H1 (cell line): ENCODE results near the gene PUDP. TPM values are rescaled to one million over a fixed set of nuclear protein-coding genes. Genes with fewer than 3 reads are reported as not detected.

ENCODE experiments used
- CTCF ChIA-PET: fragments of 300-600 bp; sonication (Branson Sonifier 250); formaldehyde crosslinking; loops from one replicate; lab custom pipeline; 2021; ENCODE audit not compliant: partially characterized antibody; lab: Charles Lee
- POLR2A ChIA-PET: fragments of 300-600 bp; sonication (Branson Sonifier 250); formaldehyde crosslinking; loops from one replicate; lab custom pipeline; 2021; ENCODE audit warnings: inconsistent platforms; ENCODE audit not compliant: partially characterized antibody; lab: Charles Lee
- DNase-seq, 2 experiments: peaks; one replicate each; pipeline versions ENCODE4 v3.0.0 to v3.0.0-alpha.2; 2010 to 2022; ENCODE audit warnings: low spot score in 2 of 2, low read depth in 1 of 2, mixed read lengths in 1 of 2
- FAIRE-seq: peaks from 2 replicates; lab custom pipeline; 2011; peaks lifted over from hg19 to GRCh38; lab: Jason Lieb, UNC
- H2AFZ ChIP-seq: 2 replicates; pipeline ENCODE4 v1.8.1; 2012; ENCODE audit warnings: low read length, inconsistent platforms
- H2AK5ac ChIP-seq: 2 replicates; pipeline ENCODE4 v1.6.1; 2013; ENCODE audit warnings: low read depth, low read length
- H2BK120ac ChIP-seq: replicated peaks from 2 replicates; pipeline ENCODE3; 2013; ENCODE audit warnings: low read depth, low read length, inconsistent platforms
- H2BK12ac ChIP-seq: 2 replicates; pipeline ENCODE4 v1.6.1; 2013; ENCODE audit warnings: low read depth, low read length
- H2BK15ac ChIP-seq: 2 replicates; pipeline ENCODE4 v1.6.1; 2013; ENCODE audit warnings: low read length
- H2BK20ac ChIP-seq: 2 replicates; pipeline ENCODE4 v1.6.1; 2013; ENCODE audit warnings: low read length
- H2BK5ac ChIP-seq: 2 replicates; pipeline ENCODE4 v1.6.1; 2013; ENCODE audit warnings: low read depth, low read length
- H3K14ac ChIP-seq: 2 replicates; pipeline ENCODE4 v1.6.1; 2013; ENCODE audit warnings: inconsistent platforms; ENCODE audit not compliant: insufficient read length
- H3K18ac ChIP-seq: 2 replicates; pipeline ENCODE4 v1.6.1; 2013; ENCODE audit warnings: low read length; ENCODE audit errors: extremely low read depth
- H3K23ac ChIP-seq: 2 replicates; pipeline ENCODE4 v1.6.1; 2013; ENCODE audit warnings: inconsistent platforms; ENCODE audit not compliant: insufficient read length
- H3K23me2 ChIP-seq: 2 replicates; pipeline ENCODE4 v1.6.1; 2013; ENCODE audit warnings: low read depth, low read length
- H3K27ac ChIP-seq: 2 replicates; pipeline ENCODE4 v1.6.1; 2011; ENCODE audit warnings: low read depth, low read length, inconsistent platforms
- H3K27me3 ChIP-seq, 4 experiments: replicated peaks in 1 of 4; 1 replicate in 1 of 4; 2 replicates in 3 of 4; pipeline versions ENCODE4 v1.6.1 to v1.8.1; 2011 to 2013; ENCODE audit warnings: low read length in 3 of 4, mild to moderate bottlenecking in 3 of 4, inconsistent platforms in 2 of 4, mixed read lengths in 2 of 4, moderate library complexity in 1 of 4; ENCODE audit not compliant: control insufficient read depth in 3 of 4, insufficient read depth in 3 of 4; ENCODE audit errors: extremely low read depth in 1 of 4
- H3K36me3 ChIP-seq, 4 experiments: 2 replicates each; pipeline versions ENCODE4 v1.6.1 to v1.8.1; 2011 to 2013; ENCODE audit warnings: mild to moderate bottlenecking in 4 of 4, low read length in 3 of 4, moderate library complexity in 2 of 4, control low read depth in 1 of 4, inconsistent platforms in 1 of 4; ENCODE audit not compliant: insufficient read depth in 4 of 4, control insufficient read depth in 2 of 4
- H3K4ac ChIP-seq: replicated peaks from 2 replicates; pipeline ENCODE3; 2013; ENCODE audit warnings: low read length, low read depth, mixed read lengths, inconsistent platforms; ENCODE audit not compliant: insufficient read length
- H3K4me1 ChIP-seq, 4 experiments: replicated peaks in 1 of 4; 1 replicate in 1 of 4; 2 replicates in 3 of 4; pipeline versions ENCODE4 v1.6.1 to v1.8.1; 2011 to 2013; ENCODE audit warnings: low read length in 3 of 4, inconsistent platforms in 2 of 4, mixed read lengths in 1 of 4; ENCODE audit not compliant: insufficient read depth in 4 of 4, control insufficient read depth in 3 of 4
- H3K4me2 ChIP-seq, 2 experiments: 2 replicates each; pipeline versions ENCODE4 v1.6.1 to v1.8.1; 2011 to 2013; ENCODE audit warnings: low read depth in 2 of 2, low read length in 2 of 2, control low read depth in 1 of 2, inconsistent platforms in 1 of 2, mild to moderate bottlenecking in 1 of 2; ENCODE audit not compliant: insufficient read depth in 1 of 2
- H3K4me3 ChIP-seq, 4 experiments: fragments of 200-600, 300-600 bp in 1 of 4; sonication (generic), shearing (Covaris generic), sonication (Bioruptor Twin) in 1 of 4; 2 replicates each; pipeline versions ENCODE4 v1.5.1 to v1.8.1; 2011 to 2016; ENCODE audit warnings: low read length in 4 of 4, low read depth in 3 of 4, control low read depth in 2 of 4, inconsistent platforms in 2 of 4, mild to moderate bottlenecking in 2 of 4, mixed read lengths in 1 of 4, moderate library complexity in 1 of 4; ENCODE audit not compliant: insufficient read depth in 2 of 4; ENCODE audit errors: extremely low read depth in 1 of 4
- H3K56ac ChIP-seq: replicated peaks from 2 replicates; pipeline ENCODE3; 2013; ENCODE audit warnings: low read depth, mild to moderate bottlenecking, mixed read lengths, low read length, inconsistent platforms; ENCODE audit not compliant: insufficient read length
- H3K79me1 ChIP-seq: 2 replicates; pipeline ENCODE4 v1.6.1; 2013; ENCODE audit warnings: low read depth, low read length, control low read depth
- H3K79me2 ChIP-seq, 2 experiments: 2 replicates each; pipeline versions ENCODE4 v1.6.1 to v1.8.1; 2012 to 2013; ENCODE audit warnings: low read length in 2 of 2, mild to moderate bottlenecking in 2 of 2, inconsistent platforms in 1 of 2; ENCODE audit not compliant: insufficient read depth in 2 of 2, control insufficient read depth in 1 of 2
- H3K9ac ChIP-seq, 4 experiments: replicated peaks in 1 of 4; 1 replicate in 1 of 4; 2 replicates in 3 of 4; pipeline versions ENCODE4 v1.6.1 to v1.8.1; 2011 to 2013; ENCODE audit warnings: low read depth in 3 of 4, low read length in 3 of 4, control low read depth in 2 of 4, mild to moderate bottlenecking in 2 of 4, moderate library complexity in 2 of 4, inconsistent platforms in 1 of 4; ENCODE audit errors: extremely low read depth in 1 of 4
- H3K9me3 ChIP-seq, 2 experiments: 2 replicates each; pipeline versions ENCODE4 v1.6.1 to v1.8.1; 2012 to 2013; ENCODE audit warnings: mild to moderate bottlenecking in 2 of 2, moderate library complexity in 2 of 2, control low read depth in 1 of 2, inconsistent platforms in 1 of 2, low read depth in 1 of 2, low read length in 1 of 2, mixed read lengths in 1 of 2; ENCODE audit not compliant: insufficient read depth in 2 of 2
- H4K20me1 ChIP-seq, 2 experiments: replicated peaks in 1 of 2; 2 replicates each; pipeline versions ENCODE3 to v1.8.1; 2011 to 2013; ENCODE audit warnings: inconsistent platforms in 2 of 2, low read length in 2 of 2, mild to moderate bottlenecking in 1 of 2; ENCODE audit not compliant: insufficient read depth in 2 of 2, control insufficient read depth in 1 of 2
- H4K5ac ChIP-seq: 2 replicates; pipeline ENCODE4 v1.6.1; 2013; ENCODE audit warnings: low read length, low read depth, mixed read lengths, inconsistent platforms; ENCODE audit not compliant: insufficient read length
- H4K8ac ChIP-seq: 2 replicates; pipeline ENCODE4 v1.8.0; 2013; ENCODE audit warnings: mild to moderate bottlenecking, moderate library complexity, low read length, inconsistent platforms; ENCODE audit not compliant: insufficient read depth; ENCODE audit errors: extremely low read depth
- H4K91ac ChIP-seq: replicated peaks from 2 replicates; pipeline ENCODE3; 2013; ENCODE audit warnings: low read length, mixed read lengths, inconsistent platforms; ENCODE audit not compliant: insufficient read length
- BACH1 ChIP-seq: IDR thresholded peaks from 2 replicates; pipeline ENCODE4 v1.6.1; 2012; ENCODE audit warnings: low read length, improper control_type of control experiment
- CBX5 ChIP-seq: fragments of 300-800, 300-1000 bp; sonication (generic); IDR thresholded peaks from 2 replicates; pipeline ENCODE4 v1.7.1; 2016; ENCODE audit warnings: antibody characterized with exemption, low read length, low read depth
- HDAC6 ChIP-seq: IDR thresholded peaks from one replicate; pipeline ENCODE4 v1.7.1; 2012; ENCODE audit warnings: low read depth, mild to moderate bottlenecking, inconsistent platforms, low read length, moderate library complexity
- MAX ChIP-seq: IDR thresholded peaks from 2 replicates; pipeline ENCODE4 v1.6.1; 2012; ENCODE audit warnings: inconsistent platforms
- WGBS, 2 experiments: shearing (Covaris generic) in 1 of 2; methylation state at CpG; one replicate each; pipeline versions ENCODE4 v1.1.6 to v1.1.7; 2013 to 2015; ENCODE audit warnings: low lambda C conversion rate in 2 of 2, mixed read lengths in 2 of 2, inconsistent platforms in 1 of 2, low coverage in 1 of 2, missing lambda C conversion rate in 1 of 2; ENCODE audit not compliant: insufficient replicate concordance in 2 of 2, insufficient coverage in 1 of 2, insufficient read length in 1 of 2; ENCODE audit errors: extremely low coverage in 1 of 2, missing lambda C conversion rate in 1 of 2; 5-methylcytosine and 5-hydroxymethylcytosine counted together
- polyA plus RNA-seq, 7 experiments: library from polyadenylated mRNA; depleted of rRNA in 3 of 7; stranded (reverse) in 5 of 7; unstranded in 2 of 7; fragments of >200 nt in 5 of 7; fragments of 200-250 nt in 2 of 7; gene quantifications; 1 replicate in 5 of 7; 2 replicates in 1 of 7; 4 replicates in 1 of 7; pipeline versions ENCODE4 v1.2.1 to v1.2.3, GENCODE V29; 2011 to 2013; ENCODE audit warnings: missing spikeins in 2 of 7, mixed read lengths in 2 of 7
- total RNA-seq: library from RNA; stranded (reverse); fragmentation: NEBNext Ultra II Directional; extraction: Animal tissue kit (Norgen Biotek cat#: 25700); gene quantifications from 2 replicates; pipeline ENCODE4 v1.2.1, GENCODE V29; 2021

Gene PUDP
- total and polyA plus RNA-seq, 2 of the 8 experiments (the other 6 are each of a cell fraction or from before 2014, with no cell fraction given) = 27.2 to 30.2 TPM

GRCh38 chrX:7133050-7133440, 14.9 kb downstream of the PUDP start:
- ChIA-PET CTCF (interaction anchor here (1.1 to 1.5 kb wide), 4 partner anchors 12 to 44 kb away, joined by 3 to 5 read pairs (median 4); partner anchors contain the start of gene PUDP), POLR2A (no interaction called here)
- Histone ChIP-seq H3K4me2 (no peak overlapping the region), H4K91ac (no peak overlapping the region), H2BK120ac (no peak overlapping the region), H3K56ac (no peak overlapping the region), H2AK5ac (no peak overlapping the region), H3K36me3 (no peaks in the 10 kb centered on the region), H2BK20ac (no peak overlapping the region), H3K4me1 (peaks cover 0 to 3% (median 0%) of the 10 kb centered on the region in 4 experiments; a peak in 1 of 7 replicates), H3K23ac (no peak overlapping the region), H3K9ac (no peak overlapping the region), H3K79me1 (no peaks in the 10 kb centered on the region), H2BK15ac (no peak overlapping the region), H3K27me3 (no peaks in the 10 kb centered on the region), H3K79me2 (no peaks in the 10 kb centered on the region; a peak in 1 of 4 replicates), H2BK5ac (no peak overlapping the region), H3K23me2 (no peaks in the 10 kb centered on the region), H3K14ac (no peak overlapping the region), H4K8ac (no peak overlapping the region), H2AFZ (no peak overlapping the region), H2BK12ac (no peak overlapping the region), H3K27ac (no peak overlapping the region), H3K4ac (no peak overlapping the region), H3K9me3 (no peaks in the 10 kb centered on the region), H3K18ac (no peak overlapping the region), H3K4me3 (no peak overlapping the region), H4K20me1 (no peaks in the 10 kb centered on the region), H4K5ac (no peak overlapping the region)
- 88% methylated on average over 8 of the region's 8 CpGs; no CpG with 5 or more reads in 1 of the 2 experiments for WGBS, 2 experiments
- DNase-seq (no peak), FAIRE-seq (no peak)
- TF ChIP-seq BACH1 (no peak), CBX5 (no peak), MAX (no peak), HDAC6 (no peak)
